Activated naive CD4-positive, alpha-beta T cell treated with anti-CD3 and anti-CD28 coated beads, Interleukin-2, amount 50 U/mL, for 24 hours (primary cell): Measurements from ENCODE around the gene CCDC188.

ENCODE experiments used
- H3K27ac Mint-ChIP-seq: one replicate; pipeline ENCODE4 v1.8.0; 2021; ENCODE audit warnings: mild to moderate bottlenecking, mixed read lengths
- H3K27me3 Mint-ChIP-seq: one replicate; pipeline ENCODE4 v1.8.0; 2021; ENCODE audit warnings: mixed read lengths
- H3K36me3 Mint-ChIP-seq: one replicate; pipeline ENCODE4 v1.8.0; 2021; ENCODE audit warnings: mixed read lengths
- H3K4me1 Mint-ChIP-seq: one replicate; pipeline ENCODE4 v1.8.0; 2021; ENCODE audit warnings: mixed read lengths
- H3K4me3 Mint-ChIP-seq: one replicate; pipeline ENCODE4 v1.8.0; 2021; ENCODE audit warnings: mild to moderate bottlenecking, mixed read lengths
- H3K9me3 Mint-ChIP-seq: one replicate; pipeline ENCODE4 v1.8.0; 2021; ENCODE audit warnings: mixed read lengths

CCDC188 gene

DNA sequence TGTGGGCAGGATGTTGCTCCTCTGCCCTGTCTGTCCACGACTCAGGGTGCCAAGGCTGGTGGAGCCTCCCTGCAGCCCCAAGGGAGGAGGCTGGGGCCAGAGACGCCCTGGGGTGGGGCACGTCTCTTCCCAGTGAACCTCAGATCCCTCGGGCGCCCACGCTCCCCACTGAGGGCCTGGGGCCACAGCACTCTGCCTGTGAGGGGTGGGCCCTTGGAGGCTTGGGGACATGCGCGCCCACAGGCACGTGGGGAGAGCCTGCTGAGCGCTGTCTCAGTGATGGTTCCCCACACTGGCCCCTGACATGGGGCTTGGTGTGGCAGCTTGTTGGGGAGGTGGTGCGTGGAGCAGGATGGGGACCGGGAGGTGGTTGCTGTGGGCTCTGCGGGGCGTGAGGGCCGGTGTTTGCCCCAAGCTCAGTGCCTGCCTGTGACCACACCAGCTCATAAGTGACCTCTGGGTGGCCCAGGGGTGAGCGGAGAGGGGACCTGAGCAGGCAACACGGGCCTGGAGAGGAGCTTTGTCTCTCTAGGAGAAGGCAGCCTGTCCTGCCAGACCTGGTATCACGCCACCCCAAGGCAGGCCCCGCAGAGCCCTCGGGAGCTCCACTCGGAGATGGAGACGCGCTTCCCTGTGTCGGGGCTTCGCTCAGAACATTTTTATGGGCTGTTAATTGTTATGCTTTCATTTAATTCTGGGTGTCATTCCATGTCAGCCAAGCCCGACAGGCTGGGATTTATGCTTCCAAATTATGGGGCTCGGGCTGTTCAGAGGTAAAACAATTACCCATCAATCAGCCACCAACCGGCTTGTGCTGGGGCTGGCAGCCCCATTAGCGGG is 27.4 kb upstream of the CCDC188 start:
- H3K4me3 Mint-ChIP-seq, result no peak overlapping the region
- H3K4me1 Mint-ChIP-seq, result no peaks in the 10 kb centered on the region
- no peaks in the 10 kb centered on the region for H3K36me3 Mint-ChIP-seq
- no peaks in the 10 kb centered on the region for H3K9me3 Mint-ChIP-seq
- H3K27ac Mint-ChIP-seq, result no peak overlapping the region
- no peaks in the 10 kb centered on the region for H3K27me3 Mint-ChIP-seq

DNA sequence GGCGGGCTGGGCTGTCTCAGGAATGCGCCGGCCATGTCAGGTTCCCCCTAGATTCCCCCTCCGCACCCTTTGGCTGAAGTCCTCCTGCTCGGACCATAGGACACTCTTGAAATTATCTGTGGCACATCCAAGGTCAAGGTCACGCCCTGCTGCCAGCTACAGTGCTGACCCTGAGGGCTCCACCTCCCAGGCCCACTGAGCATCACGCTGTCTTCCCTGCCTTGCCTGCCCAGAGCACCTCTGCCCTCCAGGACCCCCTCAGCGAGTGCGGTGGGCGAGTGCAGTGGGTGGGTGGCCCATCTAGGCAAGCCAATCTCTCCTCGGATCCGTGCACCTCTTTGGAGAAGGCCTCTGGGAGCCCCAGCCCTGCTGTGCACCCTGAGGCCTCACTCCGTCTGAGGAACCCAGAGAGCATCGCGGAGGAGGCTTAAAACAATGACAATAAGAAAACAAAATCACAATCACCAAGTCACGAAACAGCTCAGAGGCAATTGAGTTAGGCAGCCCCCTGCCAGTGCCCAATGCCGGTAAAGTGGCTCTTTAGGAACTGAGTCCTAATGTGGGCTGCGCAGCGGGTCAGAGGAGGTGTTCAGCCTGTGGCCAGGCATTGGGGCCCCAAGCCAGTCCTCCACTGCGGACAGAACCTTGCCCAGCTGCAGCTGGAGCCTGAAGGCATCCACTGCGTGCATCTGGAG is 26.5 kb upstream of the CCDC188 start:
- Mint-ChIP-seq H3K9me3 (no peaks in the 10 kb centered on the region), H3K4me1 (no peaks in the 10 kb centered on the region), H3K36me3 (no peaks in the 10 kb centered on the region), H3K27me3 (no peaks in the 10 kb centered on the region), H3K4me3 (no peak overlapping the region), H3K27ac (no peak overlapping the region)

DNA sequence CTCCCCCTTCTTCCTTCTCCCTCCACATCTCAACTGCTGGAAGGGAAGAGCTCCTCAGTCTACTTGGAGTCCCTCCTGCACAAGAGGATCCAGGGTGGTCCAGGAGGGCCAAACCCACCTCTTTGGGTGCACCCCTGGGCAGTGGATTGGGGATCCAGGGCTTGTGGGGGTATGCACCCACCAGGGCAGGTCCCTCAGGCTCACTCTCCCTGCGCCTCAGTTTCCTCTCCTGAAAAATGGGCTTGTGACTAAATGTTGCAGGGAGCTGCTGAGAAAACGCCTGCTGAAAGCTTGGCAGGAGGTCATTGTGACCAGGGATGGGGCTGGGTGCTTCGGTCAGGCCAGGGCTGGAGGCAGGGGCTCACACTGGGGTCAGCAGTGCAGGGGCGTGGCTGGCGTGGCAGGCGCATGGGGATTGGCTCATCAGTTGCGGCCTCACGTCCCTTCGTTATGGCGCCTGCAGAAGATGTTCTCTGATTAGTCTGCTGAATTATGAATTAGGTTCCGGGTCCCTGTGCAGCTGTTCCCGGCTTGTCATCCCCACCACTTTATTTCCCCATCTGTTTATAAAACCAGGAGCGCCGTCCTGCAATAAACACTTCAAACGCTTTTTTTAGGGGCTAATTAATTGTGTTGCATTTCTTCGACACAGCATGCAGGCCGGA is 25.7 kb upstream of the CCDC188 start:
- H3K27ac Mint-ChIP-seq, result no peak overlapping the region
- no peaks in the 10 kb centered on the region for H3K9me3 Mint-ChIP-seq
- H3K27me3 Mint-ChIP-seq, result no peaks in the 10 kb centered on the region
- H3K4me1 Mint-ChIP-seq, result no peaks in the 10 kb centered on the region
- no peaks in the 10 kb centered on the region for H3K36me3 Mint-ChIP-seq
- no peak overlapping the region for H3K4me3 Mint-ChIP-seq

DNA sequence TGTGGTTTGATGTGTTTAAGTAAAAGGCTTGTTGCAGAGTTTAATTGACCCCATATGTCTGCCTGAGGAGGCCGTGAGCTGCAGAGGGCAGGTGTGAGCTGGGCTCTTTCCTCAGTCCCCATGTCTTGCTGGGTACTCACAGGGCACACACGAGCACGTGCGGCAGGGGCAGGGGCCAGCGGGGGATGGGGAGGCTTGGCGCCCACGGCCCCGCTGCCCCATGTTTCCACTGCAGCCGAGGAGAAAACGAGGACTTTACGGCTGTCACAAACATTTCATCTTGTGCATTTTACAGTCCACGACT is 24.7 kb upstream of the CCDC188 start:
- no peak overlapping the region for H3K27ac Mint-ChIP-seq
- no peak overlapping the region for H3K4me3 Mint-ChIP-seq
- H3K27me3 Mint-ChIP-seq, result no peaks in the 10 kb centered on the region
- H3K9me3 Mint-ChIP-seq, result no peaks in the 10 kb centered on the region
- H3K36me3 Mint-ChIP-seq, result no peaks in the 10 kb centered on the region
- H3K4me1 Mint-ChIP-seq, result no peaks in the 10 kb centered on the region

DNA sequence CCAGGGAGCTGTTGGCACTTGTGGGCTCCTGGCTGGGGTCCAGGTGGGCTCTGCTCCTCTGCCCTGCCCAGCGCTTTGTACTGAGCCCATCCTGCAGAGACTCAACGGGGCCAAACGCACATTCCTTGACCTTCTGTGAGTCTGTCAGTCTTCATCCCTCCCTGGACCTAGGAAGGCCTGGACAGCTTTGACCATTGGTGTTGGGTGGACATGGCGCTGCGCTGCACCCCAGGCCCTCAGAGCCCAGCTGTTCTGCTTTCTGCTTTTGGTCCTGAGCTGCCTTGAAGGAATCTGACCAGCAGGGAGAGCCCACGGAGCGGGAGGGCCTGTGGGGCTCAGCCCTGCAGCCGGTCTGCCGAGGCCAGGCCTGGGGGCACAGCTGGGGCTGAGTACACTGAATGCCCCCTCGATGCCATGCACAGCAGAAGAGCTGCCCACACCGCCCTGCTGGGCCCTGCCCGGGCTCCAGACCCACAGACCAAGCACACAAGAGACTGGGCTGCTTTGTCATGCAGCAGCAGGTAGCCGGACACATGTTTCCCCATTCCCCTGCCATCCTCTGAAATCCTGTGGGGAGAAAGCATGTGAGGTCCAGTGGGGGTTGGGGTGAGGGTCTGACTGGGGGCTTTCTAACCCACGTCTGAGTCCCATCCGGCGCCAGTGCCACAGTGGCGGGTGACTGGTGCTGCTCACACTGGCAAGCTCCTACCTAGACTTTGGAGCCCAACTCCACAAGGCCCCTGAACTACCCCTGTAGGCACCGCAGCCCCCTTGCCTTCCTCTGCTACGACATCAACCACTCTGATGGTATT is 24.1 kb upstream of the CCDC188 start:
- Mint-ChIP-seq H3K4me3 (no peak overlapping the region), H3K27ac (no peak overlapping the region), H3K9me3 (no peaks in the 10 kb centered on the region), H3K27me3 (no peaks in the 10 kb centered on the region), H3K36me3 (no peaks in the 10 kb centered on the region), H3K4me1 (no peaks in the 10 kb centered on the region)

DNA sequence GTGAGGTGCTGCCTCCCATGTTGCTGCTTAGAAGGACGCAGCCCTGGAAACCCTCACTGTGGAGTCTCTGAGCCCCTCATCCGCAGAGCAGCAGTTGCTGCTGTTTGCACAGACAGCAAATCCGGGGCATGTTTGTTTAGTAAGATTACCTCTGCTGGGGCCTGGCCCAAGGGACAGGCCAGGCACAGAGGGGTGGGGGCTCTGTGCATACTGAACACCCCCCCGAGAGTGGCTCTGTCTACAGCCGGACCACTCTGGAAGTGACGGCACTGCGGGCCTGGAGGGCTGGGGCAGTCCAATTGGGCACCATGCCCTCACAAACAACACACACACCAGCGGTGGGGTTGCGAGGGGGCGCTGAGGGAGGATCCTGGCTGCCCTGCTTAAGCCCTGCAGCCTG is 22.9 kb upstream of the CCDC188 start:
- Mint-ChIP-seq H3K36me3 (no peaks in the 10 kb centered on the region), H3K9me3 (no peaks in the 10 kb centered on the region), H3K27me3 (no peaks in the 10 kb centered on the region), H3K27ac (no peak overlapping the region), H3K4me3 (no peak overlapping the region), H3K4me1 (no peaks in the 10 kb centered on the region)

DNA sequence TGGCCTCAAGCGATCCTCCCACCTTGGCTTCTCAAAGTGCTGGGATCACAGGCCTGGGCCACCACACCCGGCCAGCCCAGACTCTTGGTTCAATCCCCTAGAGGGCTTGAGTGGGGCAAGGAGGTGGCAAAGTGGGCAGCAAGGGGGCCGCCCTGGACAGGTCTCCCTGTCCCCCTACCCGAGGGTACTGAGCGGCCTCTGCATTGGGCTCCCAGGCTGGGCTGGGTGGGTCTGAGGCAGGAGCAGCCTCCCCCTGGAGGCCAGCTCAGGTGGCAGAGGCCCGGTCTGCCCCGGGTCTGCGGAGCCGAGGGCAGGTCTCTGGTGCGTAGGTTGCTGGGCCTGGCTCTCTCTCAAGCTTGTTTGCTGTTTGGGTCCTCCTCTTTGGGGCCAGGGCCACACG is 22.4 kb upstream of the CCDC188 start:
- Mint-ChIP-seq H3K27me3 (no peaks in the 10 kb centered on the region), H3K27ac (no peak overlapping the region), H3K4me1 (no peaks in the 10 kb centered on the region), H3K9me3 (no peaks in the 10 kb centered on the region), H3K4me3 (no peak overlapping the region), H3K36me3 (no peaks in the 10 kb centered on the region)

DNA sequence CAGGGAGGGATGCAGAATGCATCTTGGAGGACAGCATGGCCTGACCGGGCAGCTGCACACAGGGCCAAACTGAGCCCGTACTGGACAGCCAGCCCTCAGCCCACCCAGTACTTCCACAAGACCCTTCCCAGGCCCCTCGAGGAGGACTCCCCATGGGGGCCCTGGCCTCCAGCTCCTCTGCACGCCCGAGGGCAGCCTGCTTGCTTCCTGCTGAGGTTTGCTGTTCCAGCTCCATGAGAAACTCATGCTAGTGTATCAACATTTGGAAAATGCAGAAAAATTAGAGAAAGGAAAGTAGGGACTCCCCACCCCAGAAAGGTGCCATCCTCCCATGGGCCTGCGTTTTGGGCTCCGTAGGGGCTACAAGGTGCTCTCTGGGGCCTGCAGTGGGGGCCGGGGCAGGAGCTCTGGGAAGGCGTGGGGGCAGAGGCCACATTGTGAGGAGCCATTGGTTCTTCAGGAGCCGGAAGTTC is 21.3 kb upstream of the CCDC188 start:
- no peaks in the 10 kb centered on the region for H3K36me3 Mint-ChIP-seq
- no peaks in the 10 kb centered on the region for H3K27me3 Mint-ChIP-seq
- no peaks in the 10 kb centered on the region for H3K4me1 Mint-ChIP-seq
- H3K27ac Mint-ChIP-seq, result no peak overlapping the region
- no peak overlapping the region for H3K4me3 Mint-ChIP-seq
- no peaks in the 10 kb centered on the region for H3K9me3 Mint-ChIP-seq

DNA sequence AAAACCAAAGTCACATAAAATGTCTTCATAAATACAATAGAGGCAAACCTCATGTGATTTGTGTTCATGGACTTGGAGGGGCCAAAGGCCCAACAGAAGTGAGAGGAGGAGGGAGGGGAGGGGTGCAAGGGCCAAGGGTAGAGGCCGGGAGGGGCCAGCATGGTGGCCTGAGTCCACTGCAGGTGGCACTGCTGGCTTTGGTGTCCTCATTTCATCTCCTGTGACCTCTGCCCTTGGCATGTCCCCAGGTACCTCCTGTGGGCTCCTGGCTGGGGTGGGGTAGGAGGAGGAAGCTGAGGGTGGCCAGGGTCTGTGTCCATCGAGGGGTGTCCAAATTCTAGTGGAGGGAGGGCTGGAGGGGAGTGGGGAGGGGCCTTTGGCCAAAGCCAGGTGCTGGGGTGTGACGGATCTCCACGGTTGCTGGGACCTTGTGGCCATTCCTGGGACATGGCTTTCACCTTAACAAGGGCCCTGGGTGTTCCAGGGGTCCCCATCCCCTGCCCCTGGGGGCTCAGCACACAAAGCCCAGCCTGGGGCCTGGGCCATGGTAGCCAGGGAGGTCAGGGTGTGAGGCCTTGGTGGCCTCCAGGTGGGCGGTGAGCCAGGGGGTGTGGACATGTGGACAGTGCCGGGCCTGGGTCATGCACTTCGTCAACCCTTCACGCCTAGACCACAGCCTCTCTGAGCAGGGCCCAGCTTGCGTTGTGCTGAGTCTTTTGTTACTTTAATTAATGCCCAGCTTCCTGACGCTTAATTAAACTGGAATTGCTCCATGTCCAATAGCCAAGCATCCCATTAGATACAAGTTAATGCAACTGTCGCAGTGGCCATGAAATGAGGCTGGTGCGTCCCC is 20.7 kb upstream of the CCDC188 start:
- Mint-ChIP-seq H3K36me3 (no peaks in the 10 kb centered on the region), H3K9me3 (no peaks in the 10 kb centered on the region), H3K4me1 (no peaks in the 10 kb centered on the region), H3K4me3 (no peak overlapping the region), H3K27ac (no peak overlapping the region), H3K27me3 (no peaks in the 10 kb centered on the region)

DNA sequence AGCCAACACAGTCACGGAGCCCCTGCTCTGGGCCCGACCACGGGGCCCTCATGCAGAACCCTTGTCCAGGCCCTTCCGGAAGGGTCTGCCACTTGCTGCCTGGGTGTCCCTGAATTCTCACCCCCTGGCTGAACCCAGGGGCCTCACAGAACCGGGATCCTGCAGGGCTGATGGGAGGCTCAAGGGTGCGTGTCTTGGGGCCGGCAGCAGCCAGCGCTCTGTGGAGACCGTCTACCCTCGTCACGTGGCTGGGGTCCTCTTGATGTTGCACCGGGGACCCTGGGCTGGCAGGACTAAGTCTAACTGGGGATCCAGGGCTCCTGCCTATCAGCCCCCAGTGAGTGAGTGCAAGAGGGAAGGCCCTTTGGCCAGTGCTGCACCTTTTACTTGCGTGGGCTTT is 19.3 kb upstream of the CCDC188 start:
- Mint-ChIP-seq H3K9me3 (no peaks in the 10 kb centered on the region), H3K27ac (no peak overlapping the region), H3K4me3 (no peak overlapping the region), H3K4me1 (no peaks in the 10 kb centered on the region), H3K36me3 (no peaks in the 10 kb centered on the region), H3K27me3 (no peaks in the 10 kb centered on the region)

DNA sequence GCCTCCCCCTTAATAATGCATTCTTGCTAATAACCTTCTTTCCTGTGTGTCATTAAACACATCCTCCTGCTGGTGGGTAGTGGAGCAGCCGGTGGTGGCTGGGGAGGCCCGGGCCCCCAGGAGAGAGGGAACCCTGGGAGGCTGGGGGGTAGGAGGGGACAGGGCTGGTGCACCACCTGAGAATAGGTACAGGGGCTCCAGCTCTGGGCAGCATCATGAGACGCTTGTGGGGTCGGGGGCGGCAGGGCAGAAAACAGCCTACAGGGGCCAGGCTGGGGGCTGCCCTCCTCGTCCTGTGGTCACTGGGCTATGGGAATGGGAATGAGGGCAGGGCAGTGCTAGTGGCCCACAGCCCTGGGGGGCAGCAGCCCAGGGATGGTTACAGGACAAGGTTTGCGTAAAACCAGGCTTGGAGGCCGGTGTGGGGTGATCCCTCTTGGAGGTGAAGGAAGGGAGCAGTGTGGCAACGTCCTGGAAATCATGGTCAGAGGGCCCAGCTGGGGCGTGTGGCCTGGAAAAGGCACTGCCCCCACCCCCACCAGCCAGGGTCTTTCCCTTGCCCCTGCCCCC is 18.5 kb upstream of the CCDC188 start:
- no peaks in the 10 kb centered on the region for H3K36me3 Mint-ChIP-seq
- no peaks in the 10 kb centered on the region for H3K27me3 Mint-ChIP-seq
- H3K4me1 Mint-ChIP-seq, result no peaks in the 10 kb centered on the region
- H3K4me3 Mint-ChIP-seq, result no peak overlapping the region
- H3K27ac Mint-ChIP-seq, result no peak overlapping the region
- H3K9me3 Mint-ChIP-seq, result no peaks in the 10 kb centered on the region

DNA sequence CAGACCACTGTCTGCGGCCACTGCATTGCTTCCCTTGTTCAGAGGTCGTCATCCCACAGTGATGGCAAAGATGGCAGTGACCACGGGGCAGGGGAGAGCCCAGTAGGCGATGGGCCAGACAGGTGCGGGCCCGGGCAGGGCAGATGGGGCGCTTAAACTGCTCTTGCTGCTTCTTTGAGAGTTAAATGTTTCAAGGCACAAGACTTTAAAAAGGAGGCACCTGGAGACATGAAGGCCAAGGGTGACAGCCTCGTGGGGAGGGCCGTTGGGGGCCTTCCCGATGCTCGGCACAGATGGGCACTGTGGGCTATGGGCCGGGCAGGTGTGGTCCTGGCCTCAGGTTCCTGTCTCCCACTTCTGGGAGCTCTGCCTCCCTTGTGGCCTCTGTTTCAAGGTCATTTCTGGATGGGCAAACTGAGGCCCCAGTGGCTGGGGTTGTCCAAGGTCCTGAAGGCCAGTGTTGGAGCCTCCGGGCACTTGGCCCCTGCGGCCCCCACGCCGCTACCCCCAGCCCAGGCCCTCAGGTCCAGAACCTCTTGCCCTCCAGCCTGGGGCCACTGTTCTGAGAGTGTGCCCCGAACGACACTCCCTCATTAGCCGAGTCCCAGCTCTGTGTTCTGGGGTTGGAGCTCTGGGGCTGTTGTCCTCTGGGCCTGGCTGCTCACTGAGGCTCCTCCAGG is 16.9 kb upstream of the CCDC188 start:
- Mint-ChIP-seq H3K4me1 (no peaks in the 10 kb centered on the region), H3K9me3 (no peaks in the 10 kb centered on the region), H3K4me3 (no peak overlapping the region), H3K27ac (no peak overlapping the region), H3K27me3 (no peaks in the 10 kb centered on the region), H3K36me3 (no peaks in the 10 kb centered on the region)

DNA sequence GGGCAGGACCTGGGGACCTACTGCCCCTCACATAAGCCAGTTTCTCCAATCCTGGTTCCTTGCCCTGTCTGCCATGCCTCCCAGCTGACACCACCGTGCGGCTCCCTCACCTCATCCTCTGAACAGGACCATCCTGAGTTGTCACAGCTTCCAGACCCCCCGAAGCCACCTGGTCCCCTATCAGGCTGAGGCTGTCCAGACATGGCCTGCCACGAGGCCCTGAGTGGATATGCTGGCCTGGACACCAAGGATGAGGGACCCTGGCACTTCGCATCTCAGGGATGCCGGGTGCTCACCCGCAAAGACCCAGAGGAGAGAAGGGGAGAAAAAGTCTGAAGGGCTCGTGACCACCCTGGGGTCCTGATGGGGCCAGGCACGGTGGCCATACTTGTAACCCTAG is 15.8 kb upstream of the CCDC188 start:
- H3K4me1 Mint-ChIP-seq, result no peaks in the 10 kb centered on the region
- H3K4me3 Mint-ChIP-seq, result no peak overlapping the region

DNA sequence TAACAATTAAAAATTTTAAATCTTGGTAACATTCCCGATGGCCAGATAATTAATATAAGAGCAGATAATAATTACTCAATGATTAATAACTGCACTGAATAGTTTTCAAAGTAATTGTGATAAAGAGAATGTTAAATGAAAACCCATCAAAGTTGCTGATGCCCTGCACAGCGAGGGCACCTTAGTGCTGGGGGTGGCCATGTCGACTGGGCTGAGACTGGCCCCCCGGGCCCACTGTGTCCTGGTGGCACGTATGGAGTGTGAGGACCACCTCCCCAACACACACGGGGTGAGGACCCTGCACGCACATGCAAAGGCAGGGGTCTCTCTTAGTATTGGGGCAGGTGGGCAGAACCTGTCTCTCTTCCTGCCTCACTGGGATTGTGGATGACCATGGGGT is 15.1 kb upstream of the CCDC188 start:
- no peaks in the 10 kb centered on the region for H3K27me3 Mint-ChIP-seq
- no peaks in the 10 kb centered on the region for H3K36me3 Mint-ChIP-seq
- H3K27ac Mint-ChIP-seq, result no peak overlapping the region
- H3K9me3 Mint-ChIP-seq, result no peaks in the 10 kb centered on the region
- H3K4me3 Mint-ChIP-seq, result no peak overlapping the region
- H3K4me1 Mint-ChIP-seq, result no peaks in the 10 kb centered on the region

More for the DNA sequence above, 15.8 kb upstream of the CCDC188 start:
- no peaks in the 10 kb centered on the region for H3K9me3 Mint-ChIP-seq
- no peaks in the 10 kb centered on the region for H3K36me3 Mint-ChIP-seq
- no peaks in the 10 kb centered on the region for H3K27me3 Mint-ChIP-seq
- H3K27ac Mint-ChIP-seq, result no peak overlapping the region
